Right atrium auricular region (tissue), 2 donors: ENCODE measurements around the gene PPP1R14B. TPM values are rescaled to one million over a fixed set of nuclear protein-coding genes. Genes with fewer than 3 reads are reported as not detected.

Source experiments
- DNase-seq: peaks from one replicate; pipeline ENCODE4 v3.0.0-alpha.2; 2019; ENCODE audit warnings: low spot score
- H3K27ac ChIP-seq, 2 donors: fragments of 200-600 bp; sonication (generic); 1 replicate in 1 of 2; 2 replicates in 1 of 2; pipeline ENCODE4 v1.5.1; 2016 to 2019
- H3K27me3 ChIP-seq, 2 donors: fragments of 200-600 bp; sonication (generic); one replicate each; pipeline versions ENCODE4 v1.5.1 to v1.6.0; 2017 to 2019
- H3K36me3 ChIP-seq: fragments of 200-600 bp; sonication (generic); one replicate; pipeline ENCODE4 v1.5.1; 2016
- H3K4me1 ChIP-seq, 2 donors: fragments of 200-600 bp; sonication (generic); one replicate each; pipeline versions ENCODE4 v1.5.1 to v1.6.0; 2017 to 2019
- H3K4me3 ChIP-seq, 2 donors: fragments of 200-600 bp; sonication (generic); 1 replicate in 1 of 2; 2 replicates in 1 of 2; pipeline ENCODE4 v1.5.1; 2017 to 2019; ENCODE audit warnings: mild to moderate bottlenecking in 1 of 2, moderate library complexity in 1 of 2
- H3K9me3 ChIP-seq, 2 donors: fragments of 200-600 bp; sonication (generic); one replicate each; pipeline ENCODE4 v1.5.1; 2019
- CTCF ChIP-seq, 2 donors: fragments of 200-600 bp; sonication (generic); IDR thresholded peaks; one replicate each; pipeline ENCODE4 v1.5.1; 2019; ENCODE audit warnings: antibody characterized with exemption in 2 of 2
- total RNA-seq, 2 donors: library from RNA; depleted of rRNA; stranded (reverse); fragments of >200 nt; gene quantifications; one replicate each; pipeline ENCODE4 v1.1.0, GENCODE V29; 2016

The PPP1R14B gene
- total RNA-seq, 2 donors from 2014 or later = 76.4 to 99.2 TPM

- H3K27ac ChIP-seq = no peak overlapping the region
- no peak for DNase-seq
- no peak overlapping the region for H3K4me3 ChIP-seq
- H3K9me3 ChIP-seq = no peaks in the 10 kb centered on the region
- H3K27me3 ChIP-seq = no peaks in the 10 kb centered on the region
- peaks cover 10% of the 10 kb centered on the region for H3K36me3 ChIP-seq
- TF ChIP-seq CTCF (IDR thresholded peaks at IDR 0.05) = no peak
- H3K4me1 ChIP-seq = peaks cover 0 to 58% of the 10 kb centered on the region in 2 donors
Observed at GRCh38 chr11:64238999-64239398, 7.7 kb downstream of the PPP1R14B start.

DNA sequence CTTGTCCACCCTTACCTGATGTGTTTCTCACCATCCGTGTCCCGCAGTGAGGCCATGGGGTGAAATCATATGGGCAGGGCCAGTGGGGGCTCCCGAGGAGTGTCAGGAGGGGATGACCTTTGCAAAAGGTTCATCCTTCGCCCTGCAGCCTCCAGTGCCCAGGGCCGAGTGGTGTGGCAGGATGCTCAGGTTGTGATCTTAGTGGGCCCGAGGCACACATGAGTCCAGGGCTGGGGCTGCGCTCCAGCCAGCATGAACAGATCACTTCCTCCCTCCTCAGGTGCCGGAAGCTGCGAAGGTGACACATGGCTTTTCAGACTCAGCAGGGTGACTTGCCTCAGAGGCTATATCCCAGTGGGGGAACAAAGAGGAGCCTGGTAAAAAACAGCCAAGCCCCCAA lies 8.7 kb downstream of the PPP1R14B start:
- Histone ChIP-seq H3K4me1 (peaks cover 0 to 63% of the 10 kb centered on the region in 2 donors), H3K9me3 (no peaks in the 10 kb centered on the region), H3K27ac (peak overlapping the region; percentile 8 to 39), H3K4me3 (no peak overlapping the region), H3K36me3 (peaks cover 6% of the 10 kb centered on the region), H3K27me3 (no peaks in the 10 kb centered on the region)
- DNase-seq = no peak
- TF ChIP-seq CTCF (IDR thresholded peaks at IDR 0.05) = no peak

DNA sequence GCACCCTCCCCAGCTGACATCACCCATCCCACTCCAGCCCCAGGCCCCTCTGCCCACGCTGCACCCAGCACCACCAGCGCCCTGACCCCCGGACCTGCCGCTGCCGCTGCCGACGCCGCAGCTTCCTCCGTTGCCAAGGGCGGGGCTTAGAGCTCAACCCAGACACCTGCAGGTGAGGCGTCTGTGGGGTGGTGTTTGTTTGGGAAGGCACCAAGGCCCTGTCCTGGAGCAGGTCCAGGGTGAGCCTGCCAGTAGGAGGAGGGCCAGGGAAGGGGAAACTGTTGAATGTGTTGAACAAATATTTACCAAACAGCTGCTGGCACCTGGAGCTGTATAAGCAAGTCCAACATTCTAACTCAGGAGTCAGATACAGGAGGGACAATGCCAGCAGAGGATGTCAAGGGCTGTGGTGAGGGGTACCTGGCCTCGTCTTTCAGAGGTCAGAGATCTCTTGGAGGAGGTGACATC lies 9.2 kb downstream of the PPP1R14B start:
- peaks cover 0 to 61% of the 10 kb centered on the region in 2 donors for H3K4me1 ChIP-seq

GRCh38 chr11:64235437-64236161 lies 11.1 kb downstream of the PPP1R14B start:
- H3K36me3 ChIP-seq = peaks cover 6% of the 10 kb centered on the region
- H3K4me1 ChIP-seq = peaks cover 0 to 71% of the 10 kb centered on the region in 2 donors
- no peak for DNase-seq

More for the DNA sequence above, 9.2 kb downstream of the PPP1R14B start:
- no peak for TF ChIP-seq CTCF (IDR thresholded peaks at IDR 0.05)
- H3K27ac ChIP-seq = peak overlapping the region; percentile 8 to 39
- H3K27me3 ChIP-seq = no peaks in the 10 kb centered on the region
- H3K4me3 ChIP-seq = no peak overlapping the region
- no peak for DNase-seq
- H3K9me3 ChIP-seq = no peaks in the 10 kb centered on the region
- H3K36me3 ChIP-seq = peaks cover 6% of the 10 kb centered on the region

DNA sequence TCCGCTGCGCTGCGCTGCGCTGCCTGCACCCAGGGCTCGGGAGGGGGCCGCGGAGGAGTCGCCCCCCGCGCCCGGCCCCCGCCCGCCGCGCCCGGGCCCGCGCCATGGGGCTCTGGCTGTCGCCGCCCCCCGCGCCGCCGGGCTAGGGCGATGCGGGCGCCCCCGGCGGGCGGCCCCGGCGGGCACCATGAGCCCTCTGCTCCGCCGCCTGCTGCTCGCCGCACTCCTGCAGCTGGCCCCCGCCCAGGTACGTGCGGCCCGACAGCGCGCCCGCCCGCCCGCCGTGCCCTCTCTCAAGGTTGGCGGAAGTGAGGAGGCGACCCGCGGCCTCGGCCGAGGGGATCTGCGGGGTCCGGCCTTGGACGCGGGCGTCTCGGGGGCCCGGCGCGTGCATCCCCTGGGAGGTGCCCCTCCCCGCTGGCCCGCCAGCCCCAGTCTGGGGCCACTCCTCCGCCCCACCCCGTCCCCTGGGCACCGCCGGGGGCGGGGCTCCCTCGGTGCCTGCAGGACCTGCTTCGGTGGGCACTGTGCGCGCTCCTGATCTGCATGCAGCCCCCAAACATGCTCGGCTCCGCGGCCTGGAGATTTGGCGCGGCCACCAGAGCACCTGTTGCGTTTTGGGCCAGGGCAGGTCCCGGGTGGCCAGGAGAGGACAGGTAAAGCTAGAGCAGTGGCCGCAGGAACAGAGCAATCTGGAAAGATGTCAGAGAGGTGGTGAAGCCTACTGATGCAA lies 11.9 kb downstream of the PPP1R14B start:
- no peak for TF ChIP-seq CTCF (IDR thresholded peaks at IDR 0.05)
- H3K36me3 ChIP-seq = peaks cover 6% of the 10 kb centered on the region
- H3K9me3 ChIP-seq = no peaks in the 10 kb centered on the region
- peak overlapping the region; percentile 89 to 90 for H3K27ac ChIP-seq
- no peak for DNase-seq
- H3K4me3 ChIP-seq = peak overlapping the region; percentile 69 to 75
- H3K4me1 ChIP-seq = peaks cover 0 to 67% of the 10 kb centered on the region in 2 donors
- H3K27me3 ChIP-seq = no peaks in the 10 kb centered on the region

More at GRCh38 chr11:64235437-64236161, 11.1 kb downstream of the PPP1R14B start:
- TF ChIP-seq CTCF (IDR thresholded peaks at IDR 0.05) = no peak
- H3K27me3 ChIP-seq = no peaks in the 10 kb centered on the region
- no peaks in the 10 kb centered on the region for H3K9me3 ChIP-seq
- peak overlapping the region; percentile 69 to 75 for H3K4me3 ChIP-seq
- peak overlapping the region; percentile 89 to 90 for H3K27ac ChIP-seq
